GM12878 (cell line): ENCODE results near the gene NDUFV2. TPM values are rescaled to one million over a fixed set of nuclear protein-coding genes. Genes with fewer than 3 reads are reported as not detected.
A peak's percentile ranks its signal among the peaks of the same experiment; 100 is the strongest.

ENCODE experiments used
- BHLHE40 ChIP-seq, 2 experiments: fragments of 450-650 bp in 1 of 2; IDR thresholded peaks; 2 replicates each; pipeline ENCODE4 v1.6.1; 2011 to 2017; ENCODE audit warnings: low read depth in 2 of 2, borderline replicate concordance in 1 of 2, improper control_type of control experiment in 1 of 2, low read length in 1 of 2, mild to moderate bottlenecking in 1 of 2
- BMI1 ChIP-seq: fragments of 450-650 bp; IDR thresholded peaks from 2 replicates; pipeline ENCODE4 v1.6.1; 2016; ENCODE audit warnings: mild to moderate bottlenecking, moderate library complexity, borderline replicate concordance
- EGR1 ChIP-seq, 2 experiments: IDR thresholded peaks; 1 replicate in 1 of 2; 2 replicates in 1 of 2; pipeline ENCODE4 v1.6.1; 2011 to 2012; ENCODE audit warnings: low read depth in 2 of 2, low read length in 2 of 2, borderline replicate concordance in 1 of 2, mild to moderate bottlenecking in 1 of 2, moderate library complexity in 1 of 2
- IKZF1 ChIP-seq: fragments of 450-650 bp; conservative IDR thresholded peaks from 2 replicates; pipeline ENCODE4 v1.6.1; 2017; ENCODE audit warnings: antibody characterized with exemption, mild to moderate bottlenecking
- LARP7 ChIP-seq: fragments of 450-650 bp; IDR thresholded peaks from 2 replicates; pipeline ENCODE4 v1.6.1; 2017; ENCODE audit warnings: mild to moderate bottlenecking
- MEF2A ChIP-seq: IDR thresholded peaks from 2 replicates; pipeline ENCODE4 v1.6.1; 2011; ENCODE audit warnings: low read depth, mild to moderate bottlenecking, low read length, moderate library complexity; ENCODE audit not compliant: insufficient read depth
- MTA3 ChIP-seq: IDR thresholded peaks from 2 replicates; pipeline ENCODE4 v1.6.1; 2012; ENCODE audit warnings: low read length, inconsistent platforms, borderline replicate concordance
- MYB ChIP-seq: fragments of 150-350 bp; IDR thresholded peaks from 2 replicates; pipeline ENCODE4 v1.6.1; 2014; ENCODE audit warnings: mild to moderate bottlenecking, low read depth, low read length, borderline replicate concordance
- POLR2A ChIP-seq: IDR thresholded peaks from 2 replicates; pipeline ENCODE4 v1.6.1; 2011; ENCODE audit warnings: low read depth, mild to moderate bottlenecking, low read length
- POLR2AphosphoS2 ChIP-seq: IDR thresholded peaks from 2 replicates; pipeline ENCODE4 v1.6.1; 2011; ENCODE audit warnings: low read depth, mild to moderate bottlenecking, low read length, improper control_type of control experiment, moderate library complexity
- RUNX3 ChIP-seq: IDR thresholded peaks from 2 replicates; pipeline ENCODE4 v1.6.1; 2012; ENCODE audit warnings: low read length, inconsistent platforms
- SIX5 ChIP-seq: IDR thresholded peaks from 2 replicates; pipeline ENCODE4 v1.6.1; 2011; ENCODE audit warnings: mild to moderate bottlenecking, low read depth, low read length, moderate library complexity; ENCODE audit not compliant: severe bottlenecking
- SUPT20H ChIP-seq: IDR thresholded peaks from 2 replicates; pipeline ENCODE4 v1.6.1; 2011; ENCODE audit warnings: low read depth, mild to moderate bottlenecking, low read length, moderate library complexity, borderline replicate concordance; ENCODE audit not compliant: control insufficient read depth
- TCF12 ChIP-seq: IDR thresholded peaks from 2 replicates; pipeline ENCODE4 v1.6.1; 2011; ENCODE audit warnings: low read depth, mild to moderate bottlenecking, low read length
- WRNIP1 ChIP-seq: IDR thresholded peaks from 2 replicates; pipeline ENCODE4 v1.6.1; 2011; ENCODE audit warnings: low read depth, low read length, improper control_type of control experiment, borderline replicate concordance
- YY1 ChIP-seq: IDR thresholded peaks from 2 replicates; pipeline ENCODE4 v1.6.1; 2011; ENCODE audit warnings: low read depth, mild to moderate bottlenecking, low read length
- ZNF622 ChIP-seq: fragments of 450-650 bp; IDR thresholded peaks from 2 replicates; pipeline ENCODE4 v1.6.1; 2017; ENCODE audit warnings: mild to moderate bottlenecking, inconsistent platforms
- polyA plus RNA-seq, 11 experiments: library from polyadenylated mRNA; depleted of rRNA in 4 of 11; unstranded in 6 of 11; stranded (reverse) in 5 of 11; fragments of >200 nt; fragmentation: Nextera tagmentation in 4 of 11; fragmentation: Illumina TruSeq in 1 of 11; extraction: Ambion mirVana in 4 of 11; extraction: Trizol in 1 of 11; gene quantifications; 1 replicate in 1 of 11; 2 replicates in 10 of 11; pipeline versions ENCODE4 v1.2.1 to v1.2.3, GENCODE V29; 2011 to 2016; ENCODE audit warnings: inconsistent platforms in 2 of 11, missing spikeins in 2 of 11, low read depth in 1 of 11
- total RNA-seq, 4 experiments: library from RNA; depleted of rRNA in 3 of 4; stranded (reverse); fragments of >200 nt in 3 of 4; fragmentation: Illumina TruSeq in 1 of 4; extraction: Trizol in 1 of 4; gene quantifications; 2 replicates each; pipeline versions ENCODE4 v1.2.1 to v1.2.3, GENCODE V29; 2013 to 2021
- TF ChIP-seq, protein P1 (sequence below): IDR thresholded peaks from 2 replicates; pipeline ENCODE4 v1.6.1; 2012; ENCODE audit warnings: low read depth, low read length, improper control_type of control experiment
- TF ChIP-seq, protein P2 (sequence below): fragments of 450-650 bp; conservative IDR thresholded peaks from 2 replicates; pipeline ENCODE4 v1.6.1; 2017; ENCODE audit warnings: mild to moderate bottlenecking, moderate library complexity
- TF ChIP-seq, protein P3 (sequence below): fragments of 150-350 bp; IDR thresholded peaks from 2 replicates; pipeline ENCODE4 v1.6.1; 2016; ENCODE audit warnings: low read depth, low read length

NDUFV2 gene
- total and polyA plus RNA-seq, 10 of the 15 experiments (the other 5 are each of a cell fraction or from before 2014, with no cell fraction given): 236 to 590 (median 321) TPM

DNA sequence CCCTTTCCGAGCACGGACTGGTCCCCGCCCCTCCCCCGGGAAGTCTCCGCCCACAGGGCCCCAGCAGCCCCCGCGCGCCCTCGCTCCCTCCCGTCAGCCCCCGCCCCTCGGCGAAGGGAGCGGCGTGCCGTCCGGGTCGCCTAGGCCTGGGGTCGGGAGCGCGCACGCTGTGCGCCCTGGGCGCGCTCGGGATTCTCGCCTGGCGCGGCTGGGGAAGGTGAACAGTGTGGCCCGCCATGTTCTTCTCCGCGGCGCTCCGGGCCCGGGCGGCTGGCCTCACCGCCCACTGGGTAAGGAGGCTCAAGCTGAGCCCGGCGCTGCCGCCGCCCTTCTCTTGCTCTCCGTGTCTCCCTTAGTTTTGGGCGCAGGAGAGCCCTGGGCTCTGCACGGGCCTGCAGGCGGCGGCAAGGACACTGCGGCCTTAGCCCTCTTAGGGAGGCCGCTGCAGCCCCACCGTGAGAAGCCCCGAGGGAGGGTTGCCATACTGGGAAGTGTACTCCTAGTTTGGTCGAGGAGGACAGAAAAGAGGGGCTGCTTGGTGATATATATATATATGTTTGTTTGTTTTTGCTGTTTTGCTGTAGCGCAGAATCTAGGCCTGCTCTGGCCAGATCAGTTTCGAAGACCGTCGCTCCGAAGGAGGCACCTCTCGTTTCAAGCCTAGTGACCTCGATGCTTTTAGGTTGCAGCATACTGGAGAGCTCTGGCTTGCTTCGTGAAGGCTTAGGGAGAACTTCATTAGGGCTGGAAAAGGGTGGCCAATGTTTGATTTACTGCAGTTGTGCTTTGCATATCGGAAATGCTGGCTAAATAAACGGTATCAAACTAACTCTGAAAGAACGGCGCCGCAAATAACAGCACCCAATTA is at the start of gene NDUFV2 (continued):
- peak; percentile 66 to 91; a peak in 3 of 4 replicates for TF ChIP-seq BHLHE40 (IDR thresholded peaks at IDR 0.05; ENCODE audit: borderline replicate concordance in 1 of 2, low read depth in 2 of 2, low read length in 1 of 2)
- TF ChIP-seq, protein P1, sequence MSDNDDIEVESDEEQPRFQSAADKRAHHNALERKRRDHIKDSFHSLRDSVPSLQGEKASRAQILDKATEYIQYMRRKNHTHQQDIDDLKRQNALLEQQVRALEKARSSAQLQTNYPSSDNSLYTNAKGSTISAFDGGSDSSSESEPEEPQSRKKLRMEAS: peak; percentile 62; the same call in 1 of the 2 replicates
- TF ChIP-seq YY1: peak; percentile 94
- TF ChIP-seq IKZF1: peak; percentile 65
- no peak for TF ChIP-seq ZNF622
- TF ChIP-seq BMI1: no peak
- 0 out of 2 replicates have a peak, but pooled peaks have one; percentile 45 for TF ChIP-seq WRNIP1
- TF ChIP-seq RUNX3: no peak
- TF ChIP-seq, protein P2, sequence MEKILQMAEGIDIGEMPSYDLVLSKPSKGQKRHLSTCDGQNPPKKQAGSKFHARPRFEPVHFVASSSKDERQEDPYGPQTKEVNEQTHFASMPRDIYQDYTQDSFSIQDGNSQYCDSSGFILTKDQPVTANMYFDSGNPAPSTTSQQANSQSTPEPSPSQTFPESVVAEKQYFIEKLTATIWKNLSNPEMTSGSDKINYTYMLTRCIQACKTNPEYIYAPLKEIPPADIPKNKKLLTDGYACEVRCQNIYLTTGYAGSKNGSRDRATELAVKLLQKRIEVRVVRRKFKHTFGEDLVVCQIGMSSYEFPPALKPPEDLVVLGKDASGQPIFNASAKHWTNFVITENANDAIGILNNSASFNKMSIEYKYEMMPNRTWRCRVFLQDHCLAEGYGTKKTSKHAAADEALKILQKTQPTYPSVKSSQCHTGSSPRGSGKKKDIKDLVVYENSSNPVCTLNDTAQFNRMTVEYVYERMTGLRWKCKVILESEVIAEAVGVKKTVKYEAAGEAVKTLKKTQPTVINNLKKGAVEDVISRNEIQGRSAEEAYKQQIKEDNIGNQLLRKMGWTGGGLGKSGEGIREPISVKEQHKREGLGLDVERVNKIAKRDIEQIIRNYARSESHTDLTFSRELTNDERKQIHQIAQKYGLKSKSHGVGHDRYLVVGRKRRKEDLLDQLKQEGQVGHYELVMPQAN: peak; percentile 74
- TF ChIP-seq, protein P3, sequence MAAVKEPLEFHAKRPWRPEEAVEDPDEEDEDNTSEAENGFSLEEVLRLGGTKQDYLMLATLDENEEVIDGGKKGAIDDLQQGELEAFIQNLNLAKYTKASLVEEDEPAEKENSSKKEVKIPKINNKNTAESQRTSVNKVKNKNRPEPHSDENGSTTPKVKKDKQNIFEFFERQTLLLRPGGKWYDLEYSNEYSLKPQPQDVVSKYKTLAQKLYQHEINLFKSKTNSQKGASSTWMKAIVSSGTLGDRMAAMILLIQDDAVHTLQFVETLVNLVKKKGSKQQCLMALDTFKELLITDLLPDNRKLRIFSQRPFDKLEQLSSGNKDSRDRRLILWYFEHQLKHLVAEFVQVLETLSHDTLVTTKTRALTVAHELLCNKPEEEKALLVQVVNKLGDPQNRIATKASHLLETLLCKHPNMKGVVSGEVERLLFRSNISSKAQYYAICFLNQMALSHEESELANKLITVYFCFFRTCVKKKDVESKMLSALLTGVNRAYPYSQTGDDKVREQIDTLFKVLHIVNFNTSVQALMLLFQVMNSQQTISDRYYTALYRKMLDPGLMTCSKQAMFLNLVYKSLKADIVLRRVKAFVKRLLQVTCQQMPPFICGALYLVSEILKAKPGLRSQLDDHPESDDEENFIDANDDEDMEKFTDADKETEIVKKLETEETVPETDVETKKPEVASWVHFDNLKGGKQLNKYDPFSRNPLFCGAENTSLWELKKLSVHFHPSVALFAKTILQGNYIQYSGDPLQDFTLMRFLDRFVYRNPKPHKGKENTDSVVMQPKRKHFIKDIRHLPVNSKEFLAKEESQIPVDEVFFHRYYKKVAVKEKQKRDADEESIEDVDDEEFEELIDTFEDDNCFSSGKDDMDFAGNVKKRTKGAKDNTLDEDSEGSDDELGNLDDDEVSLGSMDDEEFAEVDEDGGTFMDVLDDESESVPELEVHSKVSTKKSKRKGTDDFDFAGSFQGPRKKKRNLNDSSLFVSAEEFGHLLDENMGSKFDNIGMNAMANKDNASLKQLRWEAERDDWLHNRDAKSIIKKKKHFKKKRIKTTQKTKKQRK: no peak
- peak; percentile 88 for TF ChIP-seq LARP7
- TF ChIP-seq POLR2A: peak; percentile 87
- TF ChIP-seq MYB: no peak
- 0 out of 2 replicates have a peak, but pooled peaks have one; percentile 54 for TF ChIP-seq MEF2A
- TF ChIP-seq EGR1 (IDR thresholded peaks at IDR 0.05; ENCODE audit: borderline replicate concordance in 1 of 2, low read depth in 2 of 2, low read length in 2 of 2): peak; percentile 39 to 84; a peak in 2 of 3 replicates
- TF ChIP-seq MTA3: 0 out of 2 replicates have a peak, but pooled peaks have one; percentile 25
- TF ChIP-seq SIX5: peak; percentile 30
- peak; percentile 11; the same call in 1 of the 2 replicates for TF ChIP-seq TCF12
- peak; percentile 62; the same call in 1 of the 2 replicates for TF ChIP-seq POLR2AphosphoS2
- TF ChIP-seq SUPT20H: no peak
